NCI-H187 (cell line): ENCODE results near the gene FAM24A.

ENCODE experiments used
- DNase-seq, 2 experiments: peaks; one replicate each; lab custom pipeline; 2025; lab: John Stamatoyannopoulos, UW

The FAM24A gene

GRCh38 chr10:122931088-122931906 lies 20.9 kb downstream of the FAM24A start:
- no peak for DNase-seq

GRCh38 chr10:122939133-122939855 lies 28.9 kb downstream of the FAM24A start:
- DNase-seq: no peak

GRCh38 chr10:122939856-122940543 lies 29.6 kb downstream of the FAM24A start:
- no peak for DNase-seq

- no peak for DNase-seq
These were observed 38.9 kb downstream of the FAM24A start for GRCh38 chr10:122949296-122949695.

GRCh38 chr10:122953902-122954730 lies 43.7 kb downstream of the FAM24A start, which contains the start of gene C10orf88:
Gene C10orf88 (minus strand): TSS chr10:122954227. CDS start chr10:122954178, 49 bp downstream.
- peak; percentile 73 to 81 for DNase-seq

GRCh38 chr10:122954731-122955050 lies 44.3 kb downstream of the FAM24A start:
- no peak for DNase-seq

GRCh38 chr10:122955892-122956291 lies 45.5 kb downstream of the FAM24A start:
- no peak for DNase-seq

GRCh38 chr10:122957474-122957873 lies 47.1 kb downstream of the FAM24A start:
- DNase-seq: no peak

- no peak for DNase-seq
These were observed 52.0 kb downstream of the FAM24A start for GRCh38 chr10:122962405-122962804.
